Non-pigmented ciliary epithelial cell (primary cell): ENCODE results near the gene MYO3B.

Experiments used
- DNase-seq: peaks from one replicate; pipeline ENCODE4 v3.0.0-alpha.2; 2010; ENCODE audit warnings: low read depth

Gene MYO3B

DNA sequence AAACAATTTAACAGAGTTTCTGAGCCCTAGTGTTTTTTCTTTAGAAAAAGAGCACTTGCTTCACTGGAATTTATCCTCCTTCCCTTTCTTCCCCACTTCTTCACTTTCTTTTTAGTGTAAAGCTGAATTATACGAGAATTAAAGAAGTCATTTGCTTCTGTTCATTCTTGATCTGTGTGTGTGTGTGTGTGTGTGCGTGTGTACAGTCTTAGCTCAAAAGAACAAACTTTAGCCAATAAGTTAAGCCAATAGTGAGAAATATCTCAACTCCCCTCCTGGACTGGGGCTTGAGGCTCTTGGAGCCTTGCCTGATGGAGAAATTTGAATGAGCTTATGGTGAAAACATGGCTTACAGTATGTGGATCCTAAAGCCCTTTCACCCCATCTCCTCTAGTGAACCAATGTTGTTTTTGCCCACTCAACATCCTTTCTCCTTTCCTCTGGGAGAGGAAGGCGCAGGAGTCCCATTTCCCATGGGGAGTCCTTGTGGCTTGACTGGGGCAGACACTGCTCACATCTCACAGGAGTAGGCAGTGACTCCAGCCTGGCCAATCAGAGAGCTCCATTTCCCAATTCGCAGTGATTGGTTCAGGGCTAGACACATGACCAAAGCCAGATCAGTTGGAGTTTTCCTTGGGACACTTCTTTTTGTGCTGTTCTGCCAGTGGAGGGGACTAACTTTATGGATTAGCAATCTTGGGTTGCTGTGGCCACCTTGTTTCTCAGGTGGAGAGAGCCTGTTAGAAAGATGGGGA lies 16.3 kb upstream of the MYO3B start:
- no peak for DNase-seq

DNA sequence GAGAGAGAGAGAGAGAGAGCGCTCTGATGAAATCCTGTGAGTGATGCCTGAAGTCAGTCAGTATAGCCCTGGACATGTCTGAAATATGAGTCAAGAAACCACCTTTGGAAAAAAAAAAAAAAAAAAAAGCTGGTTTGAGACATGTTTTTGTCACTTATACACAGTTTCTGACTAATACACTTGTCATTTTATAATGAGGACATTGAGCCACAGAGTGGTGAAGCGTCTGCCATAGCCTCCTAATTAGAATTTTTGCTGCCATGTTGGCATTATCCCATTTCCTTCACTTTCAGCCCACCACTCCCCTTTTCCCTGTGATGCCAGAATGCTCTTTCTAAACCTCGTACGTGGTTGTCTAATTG lies 15.7 kb upstream of the MYO3B start:
- DNase-seq = no peak

DNA sequence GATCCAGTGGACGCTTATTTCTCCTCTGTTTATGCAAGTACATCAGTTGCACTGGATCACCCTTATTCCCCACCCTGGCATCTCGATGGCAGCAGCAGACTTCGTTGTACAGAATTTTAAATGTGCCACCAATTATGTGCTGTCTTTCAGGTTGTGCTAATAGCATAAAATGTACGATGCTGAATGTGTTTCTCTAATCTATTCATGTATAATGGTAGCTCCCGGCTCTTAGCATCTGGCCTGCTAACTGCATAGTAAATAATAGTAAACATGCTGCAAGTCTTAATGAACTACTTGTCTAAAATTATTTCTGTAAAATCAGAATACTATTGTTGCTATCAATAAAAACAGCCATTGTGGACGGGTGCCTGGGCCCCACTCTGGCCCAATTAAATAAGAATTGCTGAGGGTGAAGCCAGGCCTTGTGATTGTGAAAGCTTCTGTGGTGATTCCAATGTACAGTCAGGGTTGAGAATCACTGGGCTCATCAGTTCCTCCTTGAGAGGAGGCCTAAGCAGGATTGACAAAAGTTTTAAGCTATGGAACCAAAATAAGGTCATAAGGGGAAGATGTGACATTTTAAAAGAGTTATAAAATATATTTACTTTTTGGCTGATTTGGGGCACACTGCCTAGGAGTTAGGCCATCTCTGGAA lies 14.4 kb upstream of the MYO3B start:
- DNase-seq = no peak

DNA sequence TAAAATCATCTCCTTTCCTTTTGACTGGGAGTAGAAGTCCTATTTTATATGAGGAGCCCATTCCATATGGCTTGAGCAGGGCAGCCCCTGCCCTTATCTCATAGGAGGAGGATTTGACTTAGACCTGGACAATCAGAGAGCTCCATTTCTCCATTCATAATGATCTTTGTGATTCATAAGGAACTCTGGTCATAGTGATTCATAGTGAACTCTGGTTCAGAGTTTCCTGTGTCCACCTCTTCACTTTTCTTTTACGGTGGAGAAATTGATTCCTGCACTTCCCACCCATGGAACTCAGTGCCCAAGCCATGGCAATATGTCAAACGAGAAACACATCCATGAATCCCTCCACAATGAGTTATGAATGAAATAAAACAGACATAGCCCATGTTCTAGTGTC lies 12.8 kb upstream of the MYO3B start:
- no peak for DNase-seq

DNA sequence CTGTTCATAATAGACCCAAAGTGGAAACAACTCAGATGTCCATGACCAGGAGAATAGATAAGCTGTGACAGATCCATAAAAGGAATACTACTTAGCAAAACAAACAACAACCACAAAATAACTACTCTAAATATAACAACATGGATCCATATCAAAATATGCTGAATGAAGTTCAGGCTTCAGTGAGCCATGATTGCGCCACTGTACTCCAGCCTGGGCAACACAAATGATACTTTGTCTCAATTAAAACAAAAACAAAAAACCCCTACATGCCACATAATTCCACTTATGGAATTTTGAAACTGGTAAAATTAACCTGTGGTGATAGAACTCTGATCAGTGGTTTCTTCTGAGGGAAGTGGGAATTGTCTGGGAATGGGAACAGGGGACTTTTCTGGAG lies 11.2 kb upstream of the MYO3B start:
- DNase-seq = no peak

DNA sequence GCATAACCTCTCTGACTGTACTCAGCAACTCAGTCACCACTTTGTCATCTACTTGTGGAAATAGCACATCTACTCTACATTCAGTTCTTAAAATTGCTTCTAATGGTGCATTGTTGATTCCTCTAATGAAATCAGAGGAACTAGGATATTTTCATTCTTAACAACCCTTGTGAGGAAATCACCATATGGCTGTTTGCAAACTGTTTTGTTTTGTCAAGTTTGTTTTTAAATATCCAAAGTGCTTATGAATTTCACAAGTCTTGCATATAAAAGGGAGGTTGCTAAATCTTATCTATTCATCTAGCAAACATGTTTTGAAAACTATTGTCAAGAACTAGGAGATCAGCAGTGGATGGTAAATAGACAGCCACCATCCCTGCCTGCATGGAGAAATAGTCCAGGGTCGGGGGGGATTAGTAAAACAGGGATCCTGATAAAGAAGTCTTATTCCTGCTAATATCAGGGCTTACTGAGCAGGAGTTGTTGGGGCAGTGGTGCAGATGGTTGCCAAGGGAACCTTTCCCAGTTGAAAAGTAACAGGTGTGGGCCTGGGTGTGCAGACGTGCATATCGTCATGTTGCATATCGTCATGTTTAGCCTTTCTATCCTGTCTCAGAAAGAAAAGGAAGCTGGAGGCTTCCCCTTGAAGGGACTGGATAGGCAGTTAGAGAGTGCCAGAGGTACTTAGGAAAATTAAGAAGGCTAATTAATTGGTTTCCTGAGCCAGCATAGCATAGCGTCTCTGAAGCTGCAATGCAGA lies 7.5 kb upstream of the MYO3B start:
- no peak for DNase-seq

DNA sequence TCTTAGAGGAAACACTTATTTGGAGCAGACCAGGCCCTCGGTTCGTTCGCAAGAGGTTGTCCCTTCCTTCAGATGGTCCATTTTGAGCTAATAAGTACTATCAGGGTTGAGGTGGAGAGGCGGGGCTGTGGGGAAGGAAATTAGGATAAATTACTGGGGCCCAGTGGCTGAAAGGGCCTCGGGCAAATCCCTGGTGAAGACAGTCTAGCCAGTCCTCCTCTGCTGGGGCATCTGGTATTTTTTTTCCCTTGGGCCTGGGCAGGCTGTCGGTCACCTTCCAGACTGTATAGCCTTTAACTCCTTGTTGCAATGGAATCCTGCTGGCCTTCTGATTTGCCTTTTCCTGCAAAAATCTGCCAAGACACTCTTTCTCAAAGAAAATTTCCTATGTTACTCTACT lies 1.7 kb upstream of the MYO3B start:
- DNase-seq = no peak

DNA sequence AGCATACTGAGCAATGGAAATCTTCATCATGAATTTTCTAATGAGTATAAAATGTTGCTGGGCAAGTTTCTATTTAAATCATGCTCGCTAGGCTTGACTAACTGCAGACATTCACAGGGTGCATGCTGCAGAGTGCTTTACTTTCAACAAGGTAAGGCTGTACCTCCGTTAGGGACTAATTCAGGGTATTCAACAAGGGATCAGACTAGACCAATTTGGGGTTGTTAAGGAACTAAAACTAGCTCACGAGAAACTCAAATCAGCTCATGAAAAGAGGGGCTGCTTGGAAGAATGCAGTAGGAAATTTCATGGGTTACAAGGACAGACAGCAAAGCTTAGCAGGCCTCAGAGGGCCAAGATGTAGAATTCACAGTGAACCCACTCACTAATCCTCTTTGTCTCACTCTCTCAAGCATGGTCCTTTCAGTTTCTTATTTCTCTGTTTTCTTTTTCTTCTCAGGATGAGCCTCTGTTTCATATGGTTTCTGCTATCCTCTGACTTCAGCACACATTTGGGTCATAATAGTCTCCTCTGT lies 2.2 kb downstream of the MYO3B start:
- DNase-seq = no peak

DNA sequence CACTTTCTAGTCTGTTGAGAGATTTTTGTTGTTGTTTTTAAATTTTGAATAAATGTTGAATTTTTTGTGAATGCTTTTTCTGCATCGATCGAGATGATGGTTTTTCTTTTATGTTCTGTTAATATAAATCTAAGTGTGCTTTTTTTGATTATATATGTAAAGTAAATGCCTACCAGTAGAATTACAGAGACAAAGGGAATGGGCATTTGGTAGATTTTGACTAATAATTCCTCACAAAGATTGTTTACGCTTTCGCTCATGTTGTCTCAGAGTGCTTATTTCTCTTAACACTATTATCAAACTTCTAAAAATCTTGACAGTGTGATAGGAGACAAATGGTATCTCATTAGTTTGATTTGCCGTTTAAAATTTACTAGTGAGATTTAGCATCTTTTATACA lies 3.7 kb downstream of the MYO3B start:
- DNase-seq = no peak

DNA sequence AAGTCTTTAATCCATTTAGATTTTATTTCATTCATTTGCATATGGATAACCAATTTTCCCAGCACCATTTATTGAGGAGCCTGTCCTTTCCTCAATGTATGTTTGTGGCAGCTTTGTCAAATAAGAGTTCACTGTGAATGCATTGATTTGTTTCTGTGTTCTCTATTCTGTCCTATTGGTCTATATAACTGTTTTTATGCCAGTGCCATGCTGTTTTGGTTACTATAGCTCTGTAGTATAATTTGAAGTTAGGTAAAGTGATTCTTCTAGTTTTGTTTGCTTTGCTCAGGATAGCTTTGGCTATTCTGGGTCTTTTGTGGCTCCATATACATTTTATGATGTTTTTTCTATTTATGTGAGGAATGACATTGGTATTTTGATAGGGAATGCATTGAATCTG lies 7.4 kb downstream of the MYO3B start:
- DNase-seq = no peak

DNA sequence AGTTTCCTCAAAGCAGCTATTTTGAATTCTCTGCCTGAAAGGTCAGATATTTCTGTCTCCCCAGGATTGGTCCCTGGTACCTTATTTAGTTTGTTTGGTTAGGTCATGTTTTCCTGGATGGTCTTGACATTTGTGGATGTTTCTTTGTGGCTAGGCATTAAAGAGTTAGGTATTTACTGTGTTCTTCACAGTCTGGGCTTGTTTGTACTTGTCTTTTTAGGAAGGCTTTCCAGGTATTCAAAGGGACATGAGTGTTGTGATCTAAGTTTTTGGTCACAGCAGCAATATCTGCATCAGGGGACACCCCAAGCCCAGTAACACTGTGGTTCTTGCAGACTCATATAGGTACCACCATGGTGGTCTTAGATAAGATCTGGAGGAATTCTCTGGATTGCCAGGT lies 11.8 kb downstream of the MYO3B start:
- no peak for DNase-seq

DNA sequence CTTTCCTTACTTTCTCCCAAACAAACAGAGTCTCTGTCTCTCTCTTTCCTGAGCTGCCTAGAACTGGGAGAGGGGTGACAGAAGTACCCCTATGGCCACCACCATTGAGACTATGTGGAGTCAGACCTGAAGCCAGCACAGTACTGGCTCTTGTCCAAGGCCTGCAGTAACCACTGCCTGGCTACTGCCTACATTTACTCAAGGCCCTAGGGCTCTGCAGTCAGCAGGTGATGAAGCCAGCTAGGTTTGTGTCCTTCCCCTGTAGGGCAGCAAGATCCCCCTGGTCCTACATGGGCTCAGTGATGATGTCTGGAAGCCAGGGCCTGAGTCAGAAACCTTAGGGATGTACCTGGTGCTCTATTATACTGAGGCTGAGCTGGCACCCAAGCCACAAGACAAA lies 12.2 kb downstream of the MYO3B start:
- no peak for DNase-seq

DNA sequence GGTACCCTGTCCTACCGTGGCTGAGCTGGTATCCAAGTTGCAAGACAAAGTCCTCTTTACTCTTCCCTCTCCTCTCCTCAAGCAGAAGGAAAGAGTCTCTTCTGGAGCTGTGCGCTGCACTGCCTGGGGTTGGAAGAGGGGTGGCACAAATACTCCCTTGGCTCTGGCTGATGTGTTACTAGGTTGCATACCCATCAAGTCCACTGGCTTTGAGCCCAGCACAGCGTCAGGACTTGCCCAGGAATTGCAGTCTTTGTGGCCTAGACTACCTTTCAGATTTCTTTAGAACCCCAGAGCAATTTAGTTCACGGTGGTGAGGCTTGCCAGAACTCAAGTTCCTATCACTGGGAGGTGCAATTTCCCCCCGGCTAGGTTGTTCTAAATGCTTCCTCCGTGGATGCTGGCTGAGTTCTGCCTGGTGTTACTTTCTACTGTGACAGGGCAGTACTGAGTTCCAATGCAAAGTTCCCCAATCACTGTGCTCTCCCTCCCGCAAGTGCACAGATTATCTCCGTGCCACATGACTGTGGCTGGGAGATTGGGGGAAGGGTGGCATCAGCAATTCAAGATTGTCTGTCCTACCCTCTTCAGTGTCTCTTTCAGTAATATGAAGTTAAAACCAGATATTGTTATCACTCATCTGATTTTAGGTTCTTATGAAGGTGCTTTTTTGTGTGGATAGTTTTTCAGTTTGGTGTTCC lies 13.4 kb downstream of the MYO3B start:
- no peak for DNase-seq

DNA sequence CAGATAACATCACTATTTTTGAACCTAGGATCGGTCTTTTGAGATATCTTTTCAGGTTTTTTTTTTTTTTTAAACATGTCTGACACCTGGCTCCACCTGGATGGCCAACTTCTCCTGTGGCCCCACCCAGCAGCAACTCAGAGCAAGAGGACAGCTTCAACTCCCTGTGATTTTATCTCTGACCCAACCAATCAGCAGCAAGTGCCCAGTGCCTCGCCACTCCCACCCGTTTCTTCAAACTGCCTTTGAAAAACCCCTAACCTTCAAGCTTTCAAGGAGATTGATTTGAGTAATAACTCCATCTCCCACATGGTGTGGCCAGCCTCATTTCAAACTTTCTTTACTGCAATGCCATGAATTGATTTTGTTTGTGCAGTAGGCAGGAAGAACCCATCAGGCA lies 19.0 kb downstream of the MYO3B start:
- no peak for DNase-seq

DNA sequence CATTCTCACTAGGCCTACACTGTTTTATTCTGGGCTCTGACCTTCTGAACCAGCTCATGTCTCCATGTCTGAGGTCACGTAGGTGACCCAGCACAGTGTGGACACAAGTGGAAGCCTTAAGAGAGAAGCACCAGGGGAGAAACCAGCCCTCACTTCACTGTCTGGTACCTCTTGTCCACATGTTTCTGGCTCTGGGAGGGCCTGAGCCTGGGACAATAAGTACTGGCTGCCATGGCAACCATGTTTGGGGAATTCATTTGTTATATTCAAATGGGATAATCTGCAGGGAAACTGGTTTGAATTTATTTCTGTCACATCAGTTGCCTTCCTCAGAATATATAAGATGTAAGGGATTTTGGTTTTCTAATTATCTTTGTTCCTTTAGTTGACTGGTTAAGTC lies 23.3 kb downstream of the MYO3B start:
- no peak for DNase-seq

DNA sequence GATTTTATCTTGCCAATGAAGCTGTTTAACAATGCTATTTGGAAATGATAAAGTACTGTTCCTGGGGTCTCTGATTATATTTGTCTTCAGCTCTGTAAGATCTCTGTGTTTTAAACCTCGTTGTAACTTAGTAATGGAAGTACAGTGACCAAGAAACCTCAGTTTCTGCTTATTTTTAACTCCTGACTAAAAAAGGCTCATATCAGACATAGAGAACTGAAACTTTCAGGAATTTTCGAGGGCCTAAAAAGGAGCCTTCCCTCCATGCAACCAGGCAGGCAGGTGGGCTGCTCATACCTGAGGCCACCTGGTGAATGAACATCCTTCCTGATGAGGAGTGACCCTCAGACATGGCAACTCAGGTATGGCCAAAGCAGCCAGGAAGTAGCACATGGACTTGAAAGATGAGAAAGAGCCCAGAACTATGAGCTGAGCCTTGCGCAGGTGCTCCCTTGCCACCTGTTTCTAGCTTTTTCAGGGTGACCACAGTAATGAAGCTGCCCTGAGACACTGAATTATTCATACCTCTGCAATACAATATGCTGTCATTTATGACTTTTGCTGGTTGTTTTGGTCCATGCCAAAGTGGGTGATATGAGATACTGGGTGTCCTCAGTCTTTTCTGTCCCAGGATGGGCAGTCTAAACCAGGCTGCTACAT lies 23.9 kb downstream of the MYO3B start:
- DNase-seq = no peak

DNA sequence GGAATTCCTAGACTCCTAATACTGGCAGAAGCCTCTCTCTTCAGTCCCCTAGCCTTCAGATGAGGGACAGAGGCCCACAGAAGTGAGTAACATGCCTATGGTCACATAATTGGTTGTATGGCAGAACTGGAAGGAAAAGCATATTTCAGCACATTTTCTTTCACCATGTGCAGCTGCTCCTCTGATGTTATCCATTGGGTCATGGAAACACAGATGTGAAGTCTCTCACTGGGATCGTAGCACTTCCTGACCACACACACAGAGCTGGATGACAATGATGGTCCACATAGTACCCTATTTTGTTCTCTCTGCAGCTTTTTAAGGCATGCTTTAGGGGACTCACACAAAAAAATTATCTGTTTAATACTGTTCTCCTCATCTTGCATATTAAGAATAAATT lies 24.5 kb downstream of the MYO3B start:
- no peak for DNase-seq

DNA sequence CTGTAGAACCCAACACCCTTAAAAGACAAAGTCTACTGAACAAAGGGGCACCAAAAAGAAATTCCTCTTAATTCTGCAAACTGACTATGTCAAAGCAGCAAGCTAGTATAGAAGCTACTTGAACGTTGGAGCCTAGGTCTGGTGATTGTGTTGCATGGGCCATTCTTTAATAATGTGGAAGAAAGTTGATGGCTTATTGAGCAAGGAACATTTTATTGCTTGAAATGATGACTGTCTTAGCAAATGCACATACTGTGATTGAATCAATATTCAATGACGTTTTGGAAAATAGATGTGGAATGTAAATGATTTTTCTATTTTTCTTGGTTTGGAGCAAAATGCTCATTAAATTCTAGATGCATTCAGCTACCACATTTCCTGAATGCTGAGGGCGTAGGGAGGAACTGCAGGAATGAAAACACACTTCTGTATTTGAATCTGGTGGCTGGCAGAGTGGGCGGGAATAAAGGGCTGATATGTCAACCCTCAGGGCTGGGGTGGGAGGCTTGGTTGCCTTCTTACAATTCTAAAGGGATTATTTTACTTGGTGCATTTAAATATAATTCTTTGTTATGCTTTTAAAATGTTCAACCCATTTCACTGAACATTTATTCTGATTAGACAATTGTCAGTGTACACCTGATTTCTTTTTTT lies 26.5 kb downstream of the MYO3B start:
- no peak for DNase-seq

DNA sequence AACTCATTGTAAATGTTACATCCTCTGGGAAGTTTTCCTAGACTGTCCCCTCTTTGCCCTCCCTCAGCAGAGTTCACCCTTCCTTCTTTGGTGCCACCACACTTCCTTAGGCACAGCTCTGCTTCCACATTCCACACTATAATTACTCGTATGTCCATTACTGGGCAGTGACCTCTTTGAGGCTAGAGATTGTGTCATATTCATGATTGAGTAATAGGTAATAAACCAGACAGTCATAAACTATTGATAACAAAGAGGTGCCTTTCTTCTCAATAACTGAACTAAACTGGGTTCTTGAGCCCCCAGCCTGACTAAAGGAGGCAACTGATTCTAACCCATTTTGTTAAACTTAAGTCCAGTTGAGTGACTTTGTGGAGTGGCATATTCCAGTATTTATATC lies 28.3 kb downstream of the MYO3B start:
- no peak for DNase-seq

DNA sequence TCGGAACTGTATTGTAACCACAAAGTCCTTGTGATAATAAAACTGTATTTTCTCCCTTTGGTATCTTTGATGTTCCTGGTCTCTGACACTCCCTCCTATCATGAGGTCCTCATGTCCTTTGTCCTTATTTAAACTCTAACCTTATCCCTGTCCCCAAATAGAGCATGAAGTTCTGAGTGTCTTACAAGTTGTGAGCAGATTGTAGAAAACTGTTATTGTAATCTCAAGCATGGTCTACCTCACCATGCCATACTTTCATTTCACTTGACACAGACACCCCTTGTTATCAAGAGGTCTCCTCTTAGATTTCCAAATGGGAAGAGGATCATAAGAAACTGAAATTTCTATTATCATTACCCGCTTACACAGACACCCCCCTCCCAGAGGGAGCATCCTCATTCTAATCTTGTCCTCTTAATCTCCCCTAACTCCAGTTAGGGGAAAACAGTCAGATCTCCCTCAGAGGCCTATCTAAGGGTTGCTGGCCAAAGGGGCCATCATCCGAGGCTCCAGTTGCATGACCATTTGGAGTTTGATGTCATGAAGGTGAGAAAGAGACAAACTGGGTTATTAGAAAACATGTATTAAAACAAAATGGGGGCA lies 29.0 kb downstream of the MYO3B start:
- no peak for DNase-seq

DNA sequence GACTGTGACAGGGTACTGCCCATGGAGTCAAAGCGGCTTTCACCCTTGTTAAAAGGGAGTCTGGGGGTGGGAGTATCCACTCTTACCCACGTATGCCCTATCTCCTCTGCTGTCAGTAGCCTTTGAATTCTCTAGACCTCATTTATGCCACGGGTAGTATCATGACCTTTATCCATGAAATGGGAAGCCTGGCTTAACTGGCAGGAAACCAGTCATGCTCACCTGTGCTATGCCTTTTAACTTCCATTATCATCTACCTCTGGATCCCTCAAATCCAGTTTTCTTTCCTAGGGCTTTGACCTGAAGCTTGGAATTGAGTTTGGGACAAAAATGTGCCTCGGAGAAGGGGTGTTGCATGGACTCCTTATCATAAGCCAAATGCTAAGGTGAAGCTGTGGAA lies 30.0 kb downstream of the MYO3B start:
- DNase-seq = no peak
